ENCODE results near the gene C14orf180.

Gene C14orf180

GRCh38 chr14:104550340-104550860 lies 29.2 kb upstream of the C14orf180 start:
- DNase-seq (ENCODE audit: low read depth): no peak

GRCh38 chr14:104550861-104551728 lies 28.5 kb upstream of the C14orf180 start:
- DNase-seq (ENCODE audit: low read depth): no peak

GRCh38 chr14:104551851-104552737 lies 27.5 kb upstream of the C14orf180 start:
- no peak for DNase-seq (ENCODE audit: low read depth)

- no peak for DNase-seq (ENCODE audit: low read depth)
Observed at GRCh38 chr14:104552738-104553125, 26.8 kb upstream of the C14orf180 start.

GRCh38 chr14:104553166-104554087 lies 26.1 kb upstream of the C14orf180 start:
- DNase-seq (ENCODE audit: low read depth): no peak

GRCh38 chr14:104554088-104554607 lies 25.4 kb upstream of the C14orf180 start:
- no peak for DNase-seq (ENCODE audit: low read depth)

- no peak for DNase-seq (ENCODE audit: low read depth)
Observed at GRCh38 chr14:104554608-104555429, 24.7 kb upstream of the C14orf180 start.

- DNase-seq (ENCODE audit: low read depth): no peak
Observed at GRCh38 chr14:104555430-104556255, 23.9 kb upstream of the C14orf180 start.

- no peak for DNase-seq (ENCODE audit: low read depth)
Observed at GRCh38 chr14:104556256-104557021, 23.1 kb upstream of the C14orf180 start.

GRCh38 chr14:104557086-104557485 lies 22.5 kb upstream of the C14orf180 start:
- no peak for DNase-seq (ENCODE audit: low read depth)

GRCh38 chr14:104557766-104558165 lies 21.8 kb upstream of the C14orf180 start:
- no peak for DNase-seq (ENCODE audit: low read depth)

- no peak for DNase-seq (ENCODE audit: low read depth)
Observed at GRCh38 chr14:104558231-104559027, 21.1 kb upstream of the C14orf180 start.

GRCh38 chr14:104559028-104559803 lies 20.3 kb upstream of the C14orf180 start:
- no peak for DNase-seq (ENCODE audit: low read depth)

GRCh38 chr14:104559804-104560585 lies 19.6 kb upstream of the C14orf180 start:
- DNase-seq (ENCODE audit: low read depth): no peak

- DNase-seq (ENCODE audit: low read depth): no peak
Observed at GRCh38 chr14:104560586-104560945, 19.0 kb upstream of the C14orf180 start.

GRCh38 chr14:104561124-104561557 lies 18.4 kb upstream of the C14orf180 start:
- no peak for DNase-seq (ENCODE audit: low read depth)
